Thoracic aorta (tissue), 2 donors: ENCODE data around the gene CCT7. TPM values are rescaled to one million over a fixed set of nuclear protein-coding genes. Genes with fewer than 3 reads are reported as not detected.

ENCODE experiments used
- ATAC-seq: fragments of 150-250 bp; one replicate; pipeline ENCODE4 v1.8.0; 2017; ENCODE audit warnings: low read depth; ENCODE audit not compliant: insufficient number of reproducible peaks, low FRiP score
- DNase-seq: peaks from one replicate; pipeline ENCODE4 v3.0.0-alpha.2; 2020; ENCODE audit warnings: low spot score
- H3K27ac ChIP-seq, 2 donors: fragments of 200-600 bp; sonication (generic); 1 replicate in 1 of 2; 2 replicates in 1 of 2; pipeline ENCODE4 v1.5.1; 2016; ENCODE audit warnings: mild to moderate bottlenecking in 2 of 2, moderate library complexity in 2 of 2
- H3K27me3 ChIP-seq: fragments of 200-600 bp; sonication (generic); replicated peaks from 2 replicates; pipeline ENCODE4 v1.6.0; 2016; ENCODE audit warnings: mild to moderate bottlenecking; ENCODE audit not compliant: insufficient read depth
- H3K36me3 ChIP-seq: fragments of 200-600 bp; sonication (generic); one replicate; pipeline ENCODE4 v1.5.1; 2016
- H3K4me1 ChIP-seq, 2 donors: fragments of 200-600 bp; sonication (generic); 1 replicate in 1 of 2; 2 replicates in 1 of 2; pipeline versions ENCODE4 v1.5.1 to v1.6.0; 2016; ENCODE audit warnings: low read depth in 2 of 2, mild to moderate bottlenecking in 1 of 2; ENCODE audit not compliant: control insufficient read depth in 1 of 2
- H3K4me3 ChIP-seq: fragments of 200-600 bp; sonication (generic); 2 replicates; pipeline ENCODE4 v1.5.1; 2016; ENCODE audit warnings: mild to moderate bottlenecking
- H3K9me3 ChIP-seq: fragments of 200-600 bp; sonication (generic); 2 replicates; pipeline ENCODE4 v1.5.1; 2016
- CTCF ChIP-seq: fragments of 200-600 bp; sonication (generic); IDR thresholded peaks from one replicate; pipeline ENCODE4 v1.5.1; 2019; ENCODE audit warnings: antibody characterized with exemption
- total RNA-seq, 2 donors: library from RNA; depleted of rRNA; stranded (reverse); fragments of >200 nt; gene quantifications; one replicate each; pipeline versions ENCODE4 v1.1.0 to v1.2.3, GENCODE V29; 2016

The CCT7 gene
- total RNA-seq, 2 donors from 2014 or later, result 121 to 144 TPM

- DNase-seq (no peak), ATAC-seq (no peak)
- Histone ChIP-seq H3K9me3 (no peaks in the 10 kb centered on the region), H3K36me3 (no peaks in the 10 kb centered on the region), H3K4me1 (peaks cover 4 to 6% of the 10 kb centered on the region in 2 donors), H3K27me3 (no peaks in the 10 kb centered on the region), H3K4me3 (no peak overlapping the region), H3K27ac (no peak overlapping the region)
- no peak for TF ChIP-seq CTCF
Observed at GRCh38 chr2:73264783-73265182, 30.7 kb downstream of the CCT7 start.

DNA sequence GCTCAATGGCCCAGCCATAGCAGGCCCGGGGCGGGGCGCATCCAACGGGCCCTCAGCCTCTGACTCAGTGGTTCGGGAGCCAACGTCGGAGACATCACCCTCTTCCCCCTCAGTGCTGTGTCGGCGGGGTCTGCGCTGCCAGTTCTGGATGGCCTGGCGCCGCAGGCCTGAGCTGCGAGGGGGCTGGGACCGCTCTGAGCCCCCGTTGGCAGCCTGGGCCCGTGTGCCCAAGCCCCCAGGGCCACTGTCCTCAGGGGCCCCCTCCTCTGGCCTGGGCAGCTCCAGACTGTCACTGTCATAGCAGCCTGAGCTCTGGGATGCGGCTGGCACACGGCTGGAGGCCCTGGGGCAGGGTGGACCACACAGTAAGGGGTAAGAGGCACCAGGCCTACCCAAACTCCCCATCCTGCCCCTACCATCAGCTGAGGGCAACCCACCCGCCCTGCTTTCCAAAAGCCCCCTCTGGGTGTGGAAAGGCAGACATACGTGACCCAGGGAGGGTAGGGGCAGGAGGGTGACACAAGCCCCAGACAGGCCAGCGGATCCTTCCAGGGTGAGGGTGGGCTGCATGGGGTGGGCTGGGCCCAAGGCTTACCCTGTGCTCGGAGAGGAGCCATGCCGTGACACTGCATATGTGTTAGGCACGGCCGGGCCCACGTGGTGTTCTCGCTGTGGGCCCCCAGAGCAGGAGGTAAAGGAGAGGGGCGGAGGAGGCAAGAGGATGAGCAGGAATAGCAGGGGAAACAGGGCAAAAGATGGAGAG is 31.4 kb downstream of the CCT7 start:
- no peaks in the 10 kb centered on the region for H3K36me3 ChIP-seq
- no peaks in the 10 kb centered on the region for H3K27me3 ChIP-seq
- no peak for TF ChIP-seq CTCF
- H3K4me3 ChIP-seq, result no peak overlapping the region
- peaks cover 4 to 6% of the 10 kb centered on the region in 2 donors for H3K4me1 ChIP-seq
- ATAC-seq (no peak), DNase-seq (no peak)
- no peaks in the 10 kb centered on the region for H3K9me3 ChIP-seq
- no peak overlapping the region for H3K27ac ChIP-seq

- Histone ChIP-seq H3K9me3 (no peaks in the 10 kb centered on the region), H3K4me3 (no peak overlapping the region), H3K36me3 (no peaks in the 10 kb centered on the region), H3K4me1 (peaks cover 4 to 6% of the 10 kb centered on the region in 2 donors), H3K27me3 (no peaks in the 10 kb centered on the region), H3K27ac (no peak overlapping the region)
- ATAC-seq (no peak), DNase-seq (no peak)
- TF ChIP-seq CTCF, result no peak
Observed at GRCh38 chr2:73266061-73266901, 32.2 kb downstream of the CCT7 start.

DNA sequence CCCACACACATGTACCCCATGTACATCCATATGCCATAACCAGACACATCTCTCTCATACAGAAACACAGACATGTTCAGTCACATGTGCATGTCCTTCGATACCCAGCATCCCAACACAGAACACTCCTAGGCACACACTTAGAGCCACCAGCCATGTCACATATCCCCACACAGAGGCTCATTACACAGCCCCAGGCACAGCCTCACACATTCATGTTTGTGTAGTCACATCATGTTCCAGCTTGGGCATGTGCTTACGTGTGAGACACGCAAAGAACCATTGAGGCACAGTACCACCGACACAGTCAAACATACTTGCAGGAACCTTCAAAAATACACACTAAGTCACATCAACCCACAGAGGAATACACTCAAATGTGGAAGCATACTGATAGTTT is 32.9 kb downstream of the CCT7 start:
- H3K36me3 ChIP-seq, result no peaks in the 10 kb centered on the region
- TF ChIP-seq CTCF, result no peak
- no peak overlapping the region for H3K4me3 ChIP-seq
- H3K27ac ChIP-seq, result no peak overlapping the region
- peaks cover 4 to 6% of the 10 kb centered on the region in 2 donors for H3K4me1 ChIP-seq
- H3K27me3 ChIP-seq, result no peaks in the 10 kb centered on the region
- DNase-seq (no peak), ATAC-seq (no peak)
- no peaks in the 10 kb centered on the region for H3K9me3 ChIP-seq

GRCh38 chr2:73268366-73268829 is 34.3 kb downstream of the CCT7 start:
- Histone ChIP-seq H3K4me1 (peaks cover 4 to 6% of the 10 kb centered on the region in 2 donors), H3K9me3 (no peaks in the 10 kb centered on the region), H3K36me3 (no peaks in the 10 kb centered on the region), H3K4me3 (peak overlapping the region; percentile 56), H3K27me3 (no peaks in the 10 kb centered on the region), H3K27ac (no peak overlapping the region)
- no peak for ATAC-seq
- no peak for TF ChIP-seq CTCF
- DNase-seq, result no peak
